Mammary epithelial cell (primary cell): ENCODE results near the gene CACHD1.

Experiments
- CTCF ChIP-seq, 2 donors: IDR thresholded peaks in 1 of 2; conservative IDR thresholded peaks in 1 of 2; 2 replicates each; pipeline ENCODE4 v1.5.1; 2011 to 2012; ENCODE audit warnings: inconsistent platforms in 2 of 2, low read length in 2 of 2, mild to moderate bottlenecking in 2 of 2, control low read depth in 1 of 2, low read depth in 1 of 2; ENCODE audit not compliant: insufficient read depth in 1 of 2; ENCODE audit errors: extremely low read depth in 1 of 2
- EZH2 ChIP-seq: IDR thresholded peaks from 2 replicates; pipeline ENCODE4 v1.6.1; 2012; ENCODE audit warnings: low read length, inconsistent platforms, borderline replicate concordance

GRCh38 chr1:64511044-64511443, 41.1 kb downstream of the CACHD1 start:
- no peak for TF ChIP-seq CTCF (conservative IDR thresholded peaks at IDR 0.05 in 1 of 2, IDR thresholded peaks at IDR 0.05 in 1 of 2; ENCODE audit: extremely low read depth in 1 of 2, insufficient read depth in 1 of 2, low read depth in 1 of 2, low read length in 2 of 2)
- no peak for TF ChIP-seq EZH2
